GM12892 (cell line): Measurements from ENCODE around the gene AAK1.

Experiments used
- POLR2A ChIP-seq: IDR thresholded peaks from 2 replicates; pipeline ENCODE4 v1.6.1; 2011; ENCODE audit warnings: low read depth, low read length, control low read depth
- POLR2AphosphoS5 ChIP-seq: IDR thresholded peaks from 2 replicates; pipeline ENCODE4 v1.6.1; 2011; ENCODE audit warnings: low read depth, low read length, control low read depth
- TAF1 ChIP-seq: IDR thresholded peaks from 2 replicates; pipeline ENCODE4 v1.6.1; 2011; ENCODE audit warnings: low read depth, mild to moderate bottlenecking, control low read depth, low read length, borderline replicate concordance

DNA sequence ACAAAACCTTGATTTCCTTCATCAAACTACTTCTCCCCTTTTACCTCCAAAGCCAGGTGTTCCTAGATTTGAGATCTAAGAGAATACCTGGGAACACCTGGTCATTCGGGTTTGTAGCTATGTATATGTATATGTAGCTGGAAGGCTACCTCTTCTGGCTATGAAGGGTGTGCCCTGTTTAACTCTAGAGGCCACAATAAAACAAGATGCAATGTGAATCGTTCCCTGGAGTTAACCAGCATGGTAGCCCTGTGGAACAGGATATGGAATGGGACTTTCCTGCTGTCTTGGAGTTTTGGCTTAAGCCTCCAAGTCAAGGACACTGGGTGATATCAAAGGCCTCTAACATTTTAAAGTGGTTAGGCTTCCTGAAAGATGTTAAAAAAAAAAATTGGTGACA lies 188.6 kb downstream of the AAK1 start:
- TF ChIP-seq POLR2A: no peak
- TF ChIP-seq TAF1: no peak
- no peak for TF ChIP-seq POLR2AphosphoS5
